Left cardiac atrium (tissue), 4 donors: ENCODE results near the gene PLK1. TPM values are rescaled to one million over a fixed set of nuclear protein-coding genes. Genes with fewer than 3 reads are reported as not detected.

Source experiments
- ATAC-seq, 2 donors: fragments of 200-7000 bp; cut with Tn5 transposase; one replicate each; pipeline ENCODE4 v1.9.1; 2020; ENCODE audit warnings: mild to moderate bottlenecking in 2 of 2, moderate library complexity in 2 of 2
- DNase-seq: peaks from one replicate; pipeline ENCODE4 v3.0.0-alpha.2; 2020
- intact Hi-C, 2 donors: fragments of 100-400 bp; cut with DNase I; formaldehyde crosslinking; loops; one replicate each; pipeline versions ENCODE4 v1.14.1 to v1.15.1; 2022 to 2023
- total RNA-seq, 2 donors: library from RNA; stranded (reverse); fragmentation: NEBNext Ultra II Directional; extraction: Animal tissue kit (Norgen Biotek cat#: 25700); gene quantifications; one replicate each; pipeline ENCODE4 v1.2.1, GENCODE V29; 2021
- donor health status: DM: no; HTN: yes; CAD: no.
- donor health status: DM: no; HTN: yes; CAD: no; lungs with severe emphysema.
- donor health status: DM: yes; HTN: yes; CAD: no.
- donor health status: Dilated cardiomyopathy.

PLK1 gene
- total RNA-seq, 2 donors from 2014 or later, result 0.52 to 1.5 TPM

GRCh38 chr16:23739516-23739915 is 60.8 kb downstream of the PLK1 start:
- DNase-seq, result no peak
- no peak for ATAC-seq
- intact Hi-C loops, result loop anchor here (5.0 to 10.0 kb wide), 3 partner anchors 265 to 765 kb away; no protein-coding TSS in a partner anchor

Other genes with a start within 250 kb of the PLK1 start
- 10 to 100 TPM; 11.3 TPM for gene COG7, start 225.7 kb upstream of the PLK1 start, total RNA-seq
- 10 to 100 TPM; 60.1 to 60.3 TPM for gene GGA2, start 168.4 kb upstream of the PLK1 start, total RNA-seq
- 10 to 100 TPM; 16.6 to 19.3 TPM for gene EARS2, start 121.5 kb upstream of the PLK1 start, total RNA-seq
- 10 to 100 TPM; 50.7 to 62.3 TPM for gene UBFD1, start 121.2 kb upstream of the PLK1 start, total RNA-seq
- 100 to 1,000 TPM; 445 TPM for gene NDUFAB1, start 82.6 kb upstream of the PLK1 start, total RNA-seq
- 1 to 10 TPM; 6.3 to 6.6 TPM for gene PALB2, start 37.6 kb upstream of the PLK1 start, total RNA-seq
- 10 to 100 TPM; 32.9 to 45.9 TPM for gene DCTN5, start 37.4 kb upstream of the PLK1 start, total RNA-seq
- under 1 TPM in 1 of 2 donors, not detected in 1; 0.34 TPM for gene ERN2, start 34.3 kb downstream of the PLK1 start, total RNA-seq
- gene CHP2, start 76.1 kb downstream of the PLK1 start, total RNA-seq, result not detected
- 1 to 10 TPM; 4.1 to 4.7 TPM for gene PRKCB, start 157.1 kb downstream of the PLK1 start, total RNA-seq